ENCODE data around the gene ACVR1B.

The ACVR1B gene

DNA sequence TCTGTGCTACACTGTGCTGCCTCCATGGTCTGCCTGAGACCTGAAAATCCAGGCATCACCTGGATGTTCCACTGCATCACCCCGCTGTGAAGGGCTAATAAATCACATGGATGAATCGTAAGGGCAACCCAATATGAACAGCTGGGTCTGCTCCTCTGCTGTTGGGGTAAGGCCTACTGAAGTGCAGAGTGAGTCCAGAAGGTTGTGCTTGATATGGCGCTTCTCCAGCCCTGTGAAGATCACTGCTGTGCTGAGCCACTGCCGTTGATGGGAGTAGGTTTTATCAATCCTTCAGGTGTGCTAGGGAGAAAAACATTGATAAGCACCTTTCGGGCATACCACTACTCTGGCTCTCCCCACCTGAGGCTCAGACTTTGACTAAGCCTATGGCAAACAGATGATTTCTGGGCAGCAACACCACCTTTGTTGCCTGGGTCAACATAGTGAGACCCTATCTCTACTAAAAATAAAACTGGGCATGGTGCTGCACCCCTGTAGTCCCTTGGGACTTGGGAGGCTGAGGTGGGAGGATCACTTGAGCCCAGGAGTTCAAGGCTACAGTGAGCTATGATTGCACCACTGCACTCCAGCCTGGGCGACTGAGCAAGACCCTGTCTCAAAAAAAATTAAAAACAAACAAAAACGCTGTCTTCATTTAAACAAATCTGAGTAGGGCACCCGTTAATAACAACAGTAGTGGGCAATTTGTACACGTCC lies 42.5 kb upstream of the ACVR1B start:
- no peaks in the 10 kb centered on the region for H3K36me3 ChIP-seq (ENCODE audit: control insufficient read depth in 2 of 2, insufficient read depth in 1 of 2, low read length in 2 of 2)
- CTCF ChIA-PET, result interaction anchor here (0.5 to 1.9 kb wide), 3 partner anchors 14 to 17 kb away, joined by 3 to 11 read pairs (median 3); no protein-coding TSS in a partner anchor
- H3K4me1 ChIP-seq (ENCODE audit: control insufficient read depth, insufficient read depth, low read length), result no peaks in the 10 kb centered on the region
- no peaks in the 10 kb centered on the region for H3K9me3 ChIP-seq (ENCODE audit: control insufficient read depth, insufficient read depth, low read depth, low read length)
- no peak overlapping the region for H3K4me3 ChIP-seq (ENCODE audit: low read depth, low read length)
- H3K27ac ChIP-seq (ENCODE audit: extremely low read depth, low read depth, low read length), result no peak overlapping the region
- POLR2A ChIA-PET, result no interaction called here
- peak; percentile 89 for TF ChIP-seq ZNF121 (tag by site-specific recombination; IDR thresholded peaks at IDR 0.05)
- no peak for TF ChIP-seq ZNF266 (tag by site-specific recombination; IDR thresholded peaks at IDR 0.05; ENCODE audit: low read depth)

DNA sequence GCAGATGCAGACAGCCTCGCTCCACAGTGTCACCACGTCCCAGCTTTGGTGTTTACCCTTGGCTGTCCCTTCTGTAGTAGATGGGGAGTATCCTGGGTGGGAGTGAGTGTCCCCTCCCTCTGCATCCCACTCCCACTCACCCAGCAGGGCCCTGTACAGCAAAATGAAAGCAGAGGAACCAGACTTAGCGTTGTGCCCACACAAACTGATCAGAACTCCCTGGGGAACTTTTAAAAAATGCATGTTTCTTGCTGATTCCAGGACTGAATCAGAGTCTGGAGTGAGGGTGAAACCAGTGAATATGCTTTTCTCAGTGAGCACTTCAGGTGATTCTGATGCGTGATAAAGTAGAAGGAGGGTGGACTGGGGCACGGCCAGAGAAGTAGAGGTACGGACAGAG lies 41.3 kb upstream of the ACVR1B start:
- H3K4me3 ChIP-seq (ENCODE audit: low read depth, low read length), result no peak overlapping the region
- CTCF ChIA-PET, result interaction anchor here (0.6 to 1.9 kb wide), 2 partner anchors 13 to 48 kb away, joined by 3 to 11 read pairs; no protein-coding TSS in a partner anchor

DNA sequence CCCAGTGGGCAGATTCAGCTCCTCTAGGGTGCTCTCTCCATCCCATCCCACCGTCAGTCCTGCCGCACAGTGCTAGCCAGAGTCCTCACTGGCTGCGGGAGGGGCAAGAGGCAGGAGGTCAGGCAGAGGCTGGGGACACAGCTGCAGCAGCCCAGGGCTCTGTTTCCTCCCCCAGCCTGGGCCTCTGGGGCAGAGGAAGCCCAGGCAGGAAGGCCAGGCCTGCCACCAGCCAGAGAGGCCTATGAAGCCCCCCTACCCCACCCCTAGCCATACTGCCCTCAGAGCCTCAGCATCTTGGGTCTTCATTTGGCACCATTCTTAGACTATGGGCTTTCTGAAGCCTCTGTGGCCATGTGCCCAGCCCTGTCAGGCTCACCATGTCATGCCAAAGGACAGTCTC lies 40.8 kb upstream of the ACVR1B start:
- Histone ChIP-seq H3K4me1 (ENCODE audit: control insufficient read depth, insufficient read depth, low read length) (no peaks in the 10 kb centered on the region), H3K4me3 (ENCODE audit: low read depth, low read length) (no peak overlapping the region), H3K27ac (ENCODE audit: extremely low read depth, low read depth, low read length) (no peak overlapping the region), H3K9me3 (ENCODE audit: control insufficient read depth, insufficient read depth, low read depth, low read length) (no peaks in the 10 kb centered on the region), H3K36me3 (ENCODE audit: control insufficient read depth in 2 of 2, insufficient read depth in 1 of 2, low read length in 2 of 2) (peaks cover 0 to 5% of the 10 kb centered on the region in 2 experiments; a peak in 1 of 3 replicates)
- CTCF ChIA-PET, result interaction anchor here (0.6 to 1.9 kb wide), 4 partner anchors 12 to 71 kb away, joined by 3 to 11 read pairs (median 4); no protein-coding TSS in a partner anchor
- POLR2A ChIA-PET, result no interaction called here
- TF ChIP-seq, protein P1, sequence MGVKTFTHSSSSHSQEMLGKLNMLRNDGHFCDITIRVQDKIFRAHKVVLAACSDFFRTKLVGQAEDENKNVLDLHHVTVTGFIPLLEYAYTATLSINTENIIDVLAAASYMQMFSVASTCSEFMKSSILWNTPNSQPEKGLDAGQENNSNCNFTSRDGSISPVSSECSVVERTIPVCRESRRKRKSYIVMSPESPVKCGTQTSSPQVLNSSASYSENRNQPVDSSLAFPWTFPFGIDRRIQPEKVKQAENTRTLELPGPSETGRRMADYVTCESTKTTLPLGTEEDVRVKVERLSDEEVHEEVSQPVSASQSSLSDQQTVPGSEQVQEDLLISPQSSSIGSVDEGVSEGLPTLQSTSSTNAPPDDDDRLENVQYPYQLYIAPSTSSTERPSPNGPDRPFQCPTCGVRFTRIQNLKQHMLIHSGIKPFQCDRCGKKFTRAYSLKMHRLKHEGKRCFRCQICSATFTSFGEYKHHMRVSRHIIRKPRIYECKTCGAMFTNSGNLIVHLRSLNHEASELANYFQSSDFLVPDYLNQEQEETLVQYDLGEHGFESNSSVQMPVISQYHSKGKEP (tag by site-specific recombination; IDR thresholded peaks at IDR 0.05), result no peak
- TF ChIP-seq ZNF473 (tag by site-specific recombination; IDR thresholded peaks at IDR 0.05) (no peak), GLI2 (tag by site-specific recombination; IDR thresholded peaks at IDR 0.05; ENCODE audit: borderline replicate concordance, low read depth) (no peak), BCL11A (tag by site-specific recombination; IDR thresholded peaks at IDR 0.05; ENCODE audit: low read depth) (no peak), ZBTB11 (tag by site-specific recombination; conservative IDR thresholded peaks at IDR 0.05; ENCODE audit: low read depth) (no peak), ZNF214 (tag by site-specific recombination; IDR thresholded peaks at IDR 0.05; ENCODE audit: borderline replicate concordance) (no peak), ZNF654 (tag by site-specific recombination; IDR thresholded peaks at IDR 0.05; ENCODE audit: low read depth) (no peak), ZNF664 (tag by site-specific recombination; IDR thresholded peaks at IDR 0.05) (no peak), TCF7L2 (IDR thresholded peaks at IDR 0.05; ENCODE audit: borderline replicate concordance, low read depth, low read length) (no peak), ZNF211 (tag by site-specific recombination; IDR thresholded peaks at IDR 0.05; ENCODE audit: low read depth) (no peak), CTCF (tag by site-specific recombination; IDR thresholded peaks at IDR 0.05) (no peak), ZSCAN30 (tag by site-specific recombination; IDR thresholded peaks at IDR 0.05) (no peak)
- TF ChIP-seq, protein P2, sequence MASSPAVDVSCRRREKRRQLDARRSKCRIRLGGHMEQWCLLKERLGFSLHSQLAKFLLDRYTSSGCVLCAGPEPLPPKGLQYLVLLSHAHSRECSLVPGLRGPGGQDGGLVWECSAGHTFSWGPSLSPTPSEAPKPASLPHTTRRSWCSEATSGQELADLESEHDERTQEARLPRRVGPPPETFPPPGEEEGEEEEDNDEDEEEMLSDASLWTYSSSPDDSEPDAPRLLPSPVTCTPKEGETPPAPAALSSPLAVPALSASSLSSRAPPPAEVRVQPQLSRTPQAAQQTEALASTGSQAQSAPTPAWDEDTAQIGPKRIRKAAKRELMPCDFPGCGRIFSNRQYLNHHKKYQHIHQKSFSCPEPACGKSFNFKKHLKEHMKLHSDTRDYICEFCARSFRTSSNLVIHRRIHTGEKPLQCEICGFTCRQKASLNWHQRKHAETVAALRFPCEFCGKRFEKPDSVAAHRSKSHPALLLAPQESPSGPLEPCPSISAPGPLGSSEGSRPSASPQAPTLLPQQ (tag by site-specific recombination; IDR thresholded peaks at IDR 0.05), result no peak

More for the DNA sequence above, 41.3 kb upstream of the ACVR1B start:
- POLR2A ChIA-PET, result no interaction called here
- no peak overlapping the region for H3K27ac ChIP-seq (ENCODE audit: extremely low read depth, low read depth, low read length)
- TF ChIP-seq, protein P3, sequence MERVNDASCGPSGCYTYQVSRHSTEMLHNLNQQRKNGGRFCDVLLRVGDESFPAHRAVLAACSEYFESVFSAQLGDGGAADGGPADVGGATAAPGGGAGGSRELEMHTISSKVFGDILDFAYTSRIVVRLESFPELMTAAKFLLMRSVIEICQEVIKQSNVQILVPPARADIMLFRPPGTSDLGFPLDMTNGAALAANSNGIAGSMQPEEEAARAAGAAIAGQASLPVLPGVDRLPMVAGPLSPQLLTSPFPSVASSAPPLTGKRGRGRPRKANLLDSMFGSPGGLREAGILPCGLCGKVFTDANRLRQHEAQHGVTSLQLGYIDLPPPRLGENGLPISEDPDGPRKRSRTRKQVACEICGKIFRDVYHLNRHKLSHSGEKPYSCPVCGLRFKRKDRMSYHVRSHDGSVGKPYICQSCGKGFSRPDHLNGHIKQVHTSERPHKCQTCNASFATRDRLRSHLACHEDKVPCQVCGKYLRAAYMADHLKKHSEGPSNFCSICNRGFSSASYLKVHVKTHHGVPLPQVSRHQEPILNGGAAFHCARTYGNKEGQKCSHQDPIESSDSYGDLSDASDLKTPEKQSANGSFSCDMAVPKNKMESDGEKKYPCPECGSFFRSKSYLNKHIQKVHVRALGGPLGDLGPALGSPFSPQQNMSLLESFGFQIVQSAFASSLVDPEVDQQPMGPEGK (tag by site-specific recombination; IDR thresholded peaks at IDR 0.05), result no peak
- TF ChIP-seq ZNF202 (tag by site-specific recombination; IDR thresholded peaks at IDR 0.05; ENCODE audit: borderline replicate concordance) (no peak), GLI2 (tag by site-specific recombination; IDR thresholded peaks at IDR 0.05; ENCODE audit: borderline replicate concordance, low read depth) (no peak), EGR2 (tag by site-specific recombination; IDR thresholded peaks at IDR 0.05; ENCODE audit: low read depth) (peak; percentile 61), TRIM28 (IDR thresholded peaks at IDR 0.05; ENCODE audit: borderline replicate concordance, low read length) (no peak), KLF16 (tag by site-specific recombination; IDR thresholded peaks at IDR 0.05) (no peak), ZNF37A (tag by site-specific recombination; IDR thresholded peaks at IDR 0.05) (no peak), ZFHX2 (tag by site-specific recombination; conservative IDR thresholded peaks at IDR 0.05) (peak; percentile 76)
- no peaks in the 10 kb centered on the region for H3K9me3 ChIP-seq (ENCODE audit: control insufficient read depth, insufficient read depth, low read depth, low read length)
- no peaks in the 10 kb centered on the region for H3K4me1 ChIP-seq (ENCODE audit: control insufficient read depth, insufficient read depth, low read length)
- peaks cover 0 to under 1% of the 10 kb centered on the region in 2 experiments; a peak in 1 of 3 replicates for H3K36me3 ChIP-seq (ENCODE audit: control insufficient read depth in 2 of 2, insufficient read depth in 1 of 2, low read length in 2 of 2)

Data from HEK293 (cell line).